ENCODE data around the gene ZC3H18. TPM values are rescaled to one million over a fixed set of nuclear protein-coding genes. Genes with fewer than 3 reads are reported as not detected.

ZC3H18 gene
- total and polyA plus RNA-seq, 10 of the 15 experiments (the other 5 are each of a cell fraction or from before 2014, with no cell fraction given), result 1.0 to 58.3 (median 22.4) TPM

DNA sequence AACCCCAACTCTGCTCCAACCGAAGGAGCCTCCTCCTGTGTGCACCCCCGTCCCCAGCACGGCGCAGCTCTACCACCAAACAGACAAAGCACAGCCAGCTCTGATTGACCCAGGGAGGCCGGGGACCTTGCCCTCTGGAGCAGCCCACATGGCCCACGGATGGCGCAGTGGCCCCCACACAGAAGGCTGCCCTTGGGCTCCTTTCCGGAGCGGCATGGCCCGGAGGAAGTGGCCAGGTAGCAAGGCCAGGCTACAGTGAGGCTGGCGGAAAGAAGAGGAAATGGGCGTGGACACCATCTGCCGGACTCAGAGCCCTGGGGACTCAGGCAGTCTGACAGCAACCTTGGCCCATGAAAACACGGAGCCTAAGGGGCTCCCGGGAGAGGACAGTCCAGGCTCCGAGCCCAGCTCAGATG is 19.9 kb upstream of the ZC3H18 start:
- H3K9me3 ChIP-seq (replicated peaks; ENCODE audit: control insufficient read depth, insufficient read depth, low read length), result no peaks in the 10 kb centered on the region; the same call in 2 of the 3 replicates
- no peaks in the 10 kb centered on the region for H3K36me3 ChIP-seq (ENCODE audit: control insufficient read depth in 2 of 2, insufficient read depth in 2 of 2, low read length in 1 of 2)
- BruUV-seq (replicated peaks), result no TSS peak
- no peak overlapping the region for H3K4me2 ChIP-seq (ENCODE audit: control insufficient read depth, insufficient read depth)
- H3K4me3 ChIP-seq, result no peak overlapping the region
- POLR2A ChIA-PET, result no interaction called here
- TF ChIP-seq, protein P1, sequence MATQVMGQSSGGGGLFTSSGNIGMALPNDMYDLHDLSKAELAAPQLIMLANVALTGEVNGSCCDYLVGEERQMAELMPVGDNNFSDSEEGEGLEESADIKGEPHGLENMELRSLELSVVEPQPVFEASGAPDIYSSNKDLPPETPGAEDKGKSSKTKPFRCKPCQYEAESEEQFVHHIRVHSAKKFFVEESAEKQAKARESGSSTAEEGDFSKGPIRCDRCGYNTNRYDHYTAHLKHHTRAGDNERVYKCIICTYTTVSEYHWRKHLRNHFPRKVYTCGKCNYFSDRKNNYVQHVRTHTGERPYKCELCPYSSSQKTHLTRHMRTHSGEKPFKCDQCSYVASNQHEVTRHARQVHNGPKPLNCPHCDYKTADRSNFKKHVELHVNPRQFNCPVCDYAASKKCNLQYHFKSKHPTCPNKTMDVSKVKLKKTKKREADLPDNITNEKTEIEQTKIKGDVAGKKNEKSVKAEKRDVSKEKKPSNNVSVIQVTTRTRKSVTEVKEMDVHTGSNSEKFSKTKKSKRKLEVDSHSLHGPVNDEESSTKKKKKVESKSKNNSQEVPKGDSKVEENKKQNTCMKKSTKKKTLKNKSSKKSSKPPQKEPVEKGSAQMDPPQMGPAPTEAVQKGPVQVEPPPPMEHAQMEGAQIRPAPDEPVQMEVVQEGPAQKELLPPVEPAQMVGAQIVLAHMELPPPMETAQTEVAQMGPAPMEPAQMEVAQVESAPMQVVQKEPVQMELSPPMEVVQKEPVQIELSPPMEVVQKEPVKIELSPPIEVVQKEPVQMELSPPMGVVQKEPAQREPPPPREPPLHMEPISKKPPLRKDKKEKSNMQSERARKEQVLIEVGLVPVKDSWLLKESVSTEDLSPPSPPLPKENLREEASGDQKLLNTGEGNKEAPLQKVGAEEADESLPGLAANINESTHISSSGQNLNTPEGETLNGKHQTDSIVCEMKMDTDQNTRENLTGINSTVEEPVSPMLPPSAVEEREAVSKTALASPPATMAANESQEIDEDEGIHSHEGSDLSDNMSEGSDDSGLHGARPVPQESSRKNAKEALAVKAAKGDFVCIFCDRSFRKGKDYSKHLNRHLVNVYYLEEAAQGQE (IDR thresholded peaks at IDR 0.05; ENCODE audit: low read depth, low read length), result no peak
- TF ChIP-seq, protein P2, sequence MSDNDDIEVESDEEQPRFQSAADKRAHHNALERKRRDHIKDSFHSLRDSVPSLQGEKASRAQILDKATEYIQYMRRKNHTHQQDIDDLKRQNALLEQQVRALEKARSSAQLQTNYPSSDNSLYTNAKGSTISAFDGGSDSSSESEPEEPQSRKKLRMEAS (IDR thresholded peaks at IDR 0.05; ENCODE audit: low read depth, low read length), result no peak
- TF ChIP-seq ASH2L (IDR thresholded peaks at IDR 0.05; ENCODE audit: borderline replicate concordance, low read depth), result no peak
- no peak for TF ChIP-seq CBX5 (IDR thresholded peaks at IDR 0.05; ENCODE audit: low read depth)
- no peak for TF ChIP-seq BCL11A (IDR thresholded peaks at IDR 0.05; ENCODE audit: low read depth, low read length)
- TF ChIP-seq, protein P3, sequence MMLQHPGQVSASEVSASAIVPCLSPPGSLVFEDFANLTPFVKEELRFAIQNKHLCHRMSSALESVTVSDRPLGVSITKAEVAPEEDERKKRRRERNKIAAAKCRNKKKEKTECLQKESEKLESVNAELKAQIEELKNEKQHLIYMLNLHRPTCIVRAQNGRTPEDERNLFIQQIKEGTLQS (IDR thresholded peaks at IDR 0.05; ENCODE audit: borderline replicate concordance, extremely low read depth, low read depth, low read length), result no peak
- TF ChIP-seq PML (IDR thresholded peaks at IDR 0.05; ENCODE audit: low read length), result no peak
- no peak for TF ChIP-seq FOS (IDR thresholded peaks at IDR 0.05; ENCODE audit: borderline replicate concordance, extremely low read depth, insufficient read length)
- TF ChIP-seq, protein P4, sequence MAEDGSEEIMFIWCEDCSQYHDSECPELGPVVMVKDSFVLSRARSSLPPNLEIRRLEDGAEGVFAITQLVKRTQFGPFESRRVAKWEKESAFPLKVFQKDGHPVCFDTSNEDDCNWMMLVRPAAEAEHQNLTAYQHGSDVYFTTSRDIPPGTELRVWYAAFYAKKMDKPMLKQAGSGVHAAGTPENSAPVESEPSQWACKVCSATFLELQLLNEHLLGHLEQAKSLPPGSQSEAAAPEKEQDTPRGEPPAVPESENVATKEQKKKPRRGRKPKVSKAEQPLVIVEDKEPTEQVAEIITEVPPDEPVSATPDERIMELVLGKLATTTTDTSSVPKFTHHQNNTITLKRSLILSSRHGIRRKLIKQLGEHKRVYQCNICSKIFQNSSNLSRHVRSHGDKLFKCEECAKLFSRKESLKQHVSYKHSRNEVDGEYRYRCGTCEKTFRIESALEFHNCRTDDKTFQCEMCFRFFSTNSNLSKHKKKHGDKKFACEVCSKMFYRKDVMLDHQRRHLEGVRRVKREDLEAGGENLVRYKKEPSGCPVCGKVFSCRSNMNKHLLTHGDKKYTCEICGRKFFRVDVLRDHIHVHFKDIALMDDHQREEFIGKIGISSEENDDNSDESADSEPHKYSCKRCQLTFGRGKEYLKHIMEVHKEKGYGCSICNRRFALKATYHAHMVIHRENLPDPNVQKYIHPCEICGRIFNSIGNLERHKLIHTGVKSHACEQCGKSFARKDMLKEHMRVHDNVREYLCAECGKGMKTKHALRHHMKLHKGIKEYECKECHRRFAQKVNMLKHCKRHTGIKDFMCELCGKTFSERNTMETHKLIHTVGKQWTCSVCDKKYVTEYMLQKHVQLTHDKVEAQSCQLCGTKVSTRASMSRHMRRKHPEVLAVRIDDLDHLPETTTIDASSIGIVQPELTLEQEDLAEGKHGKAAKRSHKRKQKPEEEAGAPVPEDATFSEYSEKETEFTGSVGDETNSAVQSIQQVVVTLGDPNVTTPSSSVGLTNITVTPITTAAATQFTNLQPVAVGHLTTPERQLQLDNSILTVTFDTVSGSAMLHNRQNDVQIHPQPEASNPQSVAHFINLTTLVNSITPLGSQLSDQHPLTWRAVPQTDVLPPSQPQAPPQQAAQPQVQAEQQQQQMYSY (CRISPR knock-in tag; IDR thresholded peaks at IDR 0.05), result no peak
- TF ChIP-seq, protein P5, sequence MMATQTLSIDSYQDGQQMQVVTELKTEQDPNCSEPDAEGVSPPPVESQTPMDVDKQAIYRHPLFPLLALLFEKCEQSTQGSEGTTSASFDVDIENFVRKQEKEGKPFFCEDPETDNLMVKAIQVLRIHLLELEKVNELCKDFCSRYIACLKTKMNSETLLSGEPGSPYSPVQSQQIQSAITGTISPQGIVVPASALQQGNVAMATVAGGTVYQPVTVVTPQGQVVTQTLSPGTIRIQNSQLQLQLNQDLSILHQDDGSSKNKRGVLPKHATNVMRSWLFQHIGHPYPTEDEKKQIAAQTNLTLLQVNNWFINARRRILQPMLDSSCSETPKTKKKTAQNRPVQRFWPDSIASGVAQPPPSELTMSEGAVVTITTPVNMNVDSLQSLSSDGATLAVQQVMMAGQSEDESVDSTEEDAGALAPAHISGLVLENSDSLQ (IDR thresholded peaks at IDR 0.05), result no peak
- H3K27ac ChIP-seq (ENCODE audit: control insufficient read depth, insufficient read depth), result no peak overlapping the region
- in situ Hi-C loops (cut with MboI), result no loop called here
- ATAC-seq, result peak; percentile 72
- 22% methylated on average over 16 of the region's 16 CpGs for WGBS (ENCODE audit: insufficient coverage, insufficient replicate concordance, low lambda C conversion rate, missing lambda C conversion rate)
- intact Hi-C loops (cut with micrococcal nuclease; ENCODE audit: unreplicated experiment), result no loop called here
- RAD21 ChIA-PET (ENCODE audit: unreplicated experiment), result no interaction called here
- no peak for DNase-seq (ENCODE audit: low read depth, low spot score)
- SMC1A ChIA-PET (ENCODE audit: uncharacterized antibody, unreplicated experiment), result no interaction called here
- H3K27me3 ChIP-seq (replicated peaks in 1 of 2; ENCODE audit: control insufficient read depth in 2 of 2, insufficient read depth in 2 of 2, low read length in 1 of 2), result no peaks in the 10 kb centered on the region; a peak in 1 of 4 replicates
- H3K4me1 ChIP-seq (ENCODE audit: control insufficient read depth, insufficient read depth, low read length), result peaks cover 8% of the 10 kb centered on the region
- no peaks in the 10 kb centered on the region for H3K79me2 ChIP-seq (ENCODE audit: control insufficient read depth, insufficient read depth, low read length)
- H4K20me1 ChIP-seq (ENCODE audit: control insufficient read depth, insufficient read depth), result no peaks in the 10 kb centered on the region
- FAIRE-seq, result no peak
- peak overlapping the region; percentile 60; the same call in 1 of the 2 replicates for H2AFZ ChIP-seq (ENCODE audit: control insufficient read depth, low read depth, low read length)
- CTCF ChIA-PET, result interaction anchor here (0.6 kb wide), 1 partner anchor 46 kb away, joined by 3 read pairs; no protein-coding TSS in a partner anchor
- no peak overlapping the region for H3K9ac ChIP-seq (ENCODE audit: control insufficient read depth, insufficient read depth, low read length)

All from GM12878 (cell line).